Effector CD4-positive, alpha-beta T cell (primary cell): ENCODE results near the gene ACIN1.

Experiments
- DNase-seq: peaks from one replicate; pipeline ENCODE4 v3.0.0-alpha.2; 2020

Gene ACIN1

GRCh38 chr14:23009483-23009938 is 85.4 kb downstream of the ACIN1 start:
- DNase-seq = no peak

- no peak for DNase-seq
These were observed 86.1 kb downstream of the ACIN1 start for GRCh38 chr14:23008831-23009230.
